Right lung (tissue), 5 donors: ENCODE results near the gene SCIN. TPM values are rescaled to one million over a fixed set of nuclear protein-coding genes. Genes with fewer than 3 reads are reported as not detected.

Experiments
- DNase-seq, 2 donors: peaks; one replicate each; pipeline ENCODE4 v3.0.0-alpha.2; 2013
- polyA plus RNA-seq, 5 donors: library from polyadenylated mRNA; unstranded; fragments of 120-200 nt; gene quantifications; one replicate each; pipeline versions ENCODE4 v1.2.1 to v1.2.3, GENCODE V29; 2013; ENCODE audit warnings: inconsistent platforms in 1 of 5, low replicate concordance in 1 of 5; ENCODE audit not compliant: insufficient read length in 5 of 5, insufficient read depth in 1 of 5

Gene SCIN
- polyA plus RNA-seq, 5 donors = 3.3 to 7.1 (median 6.4) TPM

DNA sequence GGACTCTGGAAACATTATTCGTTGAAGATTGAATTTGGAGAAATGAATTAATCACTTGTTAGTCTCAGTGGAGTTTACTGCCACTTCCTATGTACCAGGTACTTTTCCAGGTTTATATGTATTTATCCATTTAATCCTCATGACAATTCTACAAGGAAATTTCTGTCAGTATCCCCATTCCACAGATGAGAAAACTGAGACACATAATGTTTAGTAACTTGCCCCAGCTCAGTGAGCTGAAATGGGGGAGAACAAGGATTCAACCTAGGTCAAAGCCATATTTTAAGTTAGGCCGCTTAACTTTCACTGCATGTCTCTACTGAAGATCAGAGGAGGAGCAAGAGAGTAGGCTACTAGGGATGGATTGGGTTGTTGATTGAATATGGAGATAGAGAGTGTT lies 4.6 kb upstream of the SCIN start:
- DNase-seq = no peak

DNA sequence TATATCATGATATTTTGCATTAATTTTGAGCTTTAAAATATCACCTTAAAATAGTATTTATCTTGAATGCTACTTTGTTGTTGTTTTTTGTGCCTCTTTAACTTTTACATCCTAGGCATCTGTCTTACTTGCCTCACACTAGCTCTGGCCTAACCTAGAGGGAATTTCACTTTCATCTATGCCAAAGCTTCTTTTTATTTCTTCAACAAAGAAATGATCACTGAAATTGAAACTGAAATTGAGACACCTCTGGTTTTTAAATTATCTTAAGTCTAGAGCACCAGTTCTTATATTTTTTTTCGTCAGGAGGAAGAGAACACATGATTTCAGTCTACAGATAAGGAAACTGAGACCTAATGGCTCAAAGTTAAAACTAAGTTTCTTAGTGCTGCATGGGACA lies 3.5 kb upstream of the SCIN start:
- no peak for DNase-seq

DNA sequence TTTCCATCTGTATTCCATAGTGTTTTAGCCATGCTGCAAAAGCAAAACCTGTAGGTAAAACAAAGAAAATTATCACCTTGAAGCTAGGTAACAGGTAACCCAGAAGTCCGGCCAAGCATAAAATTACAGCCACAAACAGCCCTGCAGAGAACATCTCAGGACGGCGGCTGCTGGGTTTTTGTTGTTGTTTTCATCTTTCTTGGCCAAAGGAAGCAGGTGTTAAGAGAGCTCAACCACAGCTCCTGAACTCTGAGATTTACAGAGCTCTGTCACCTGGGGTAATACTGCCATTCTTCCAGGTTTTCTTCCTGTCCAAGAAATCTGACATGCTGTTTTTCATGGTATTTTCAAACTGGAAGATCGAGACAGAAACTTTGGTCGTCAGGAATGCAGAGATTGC lies 847 bp upstream of the SCIN start:
- no peak for DNase-seq

DNA sequence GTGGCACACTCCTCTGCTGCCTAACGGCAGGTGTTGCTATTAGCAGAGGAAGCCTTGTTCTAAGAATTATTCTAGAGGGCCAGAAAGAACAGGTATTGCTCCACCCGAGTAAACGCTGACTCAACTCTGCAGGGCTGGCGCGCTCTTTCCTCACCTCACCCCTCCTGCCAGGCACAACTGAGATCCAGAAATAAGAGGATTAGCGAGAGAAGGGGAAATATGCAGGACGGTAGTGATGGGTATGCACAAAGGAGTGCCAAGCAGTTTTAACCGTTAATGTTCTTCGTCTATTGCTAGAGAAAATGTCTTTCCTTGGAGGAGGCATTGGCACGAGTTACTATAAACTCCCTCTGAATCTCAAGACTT lies 369 bp upstream of the SCIN start:
- DNase-seq = peak; percentile 10 to 25

DNA sequence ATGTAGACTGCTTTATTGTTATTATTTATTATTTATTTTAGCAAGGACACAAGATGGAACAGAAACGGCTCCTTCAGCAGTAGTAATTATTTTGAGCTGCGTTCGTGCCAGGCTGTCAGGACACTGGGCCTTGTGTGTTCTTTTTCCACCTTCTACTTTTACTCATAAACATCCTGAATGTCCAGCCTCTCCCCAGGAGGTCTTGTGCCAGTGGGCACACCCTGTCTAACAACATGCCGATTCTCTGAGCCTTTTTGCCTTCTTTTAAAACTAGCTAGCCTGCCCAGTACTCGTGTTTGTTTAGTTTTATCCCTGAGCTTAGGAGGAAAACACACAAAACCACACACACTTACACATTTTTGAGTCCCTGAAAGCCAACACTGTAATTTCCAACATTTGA lies 1.2 kb downstream of the SCIN start:
- DNase-seq = no peak

DNA sequence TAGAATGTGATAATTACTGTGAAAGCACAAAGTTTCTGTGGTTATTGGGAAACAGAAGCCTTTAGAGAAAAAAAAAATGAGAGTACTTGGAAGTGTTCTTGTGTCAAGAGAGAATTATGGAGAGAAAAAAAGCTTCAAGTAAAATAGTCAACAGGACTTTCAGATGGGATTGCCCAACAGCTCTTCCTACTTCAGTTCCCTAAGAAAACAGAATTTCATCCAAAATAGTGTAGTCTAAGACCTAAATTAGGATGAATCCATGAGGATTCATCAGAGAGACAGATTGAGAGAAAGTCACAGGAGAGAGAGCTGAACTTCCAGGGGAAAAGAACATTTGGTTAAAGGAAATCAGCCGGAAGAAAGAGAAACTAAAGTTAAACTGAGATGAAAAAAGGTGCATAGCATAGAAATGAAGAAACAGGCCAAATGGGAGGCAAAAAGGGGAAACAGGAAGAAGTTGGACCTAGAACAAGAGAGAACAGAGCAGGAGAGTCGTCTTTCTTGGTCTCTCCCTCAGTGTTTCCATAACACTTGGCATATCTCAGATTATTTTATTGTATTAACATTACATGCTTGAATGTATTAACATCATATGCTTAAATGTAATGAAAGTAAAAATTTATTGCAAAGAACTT lies 2.5 kb downstream of the SCIN start:
- DNase-seq = no peak

DNA sequence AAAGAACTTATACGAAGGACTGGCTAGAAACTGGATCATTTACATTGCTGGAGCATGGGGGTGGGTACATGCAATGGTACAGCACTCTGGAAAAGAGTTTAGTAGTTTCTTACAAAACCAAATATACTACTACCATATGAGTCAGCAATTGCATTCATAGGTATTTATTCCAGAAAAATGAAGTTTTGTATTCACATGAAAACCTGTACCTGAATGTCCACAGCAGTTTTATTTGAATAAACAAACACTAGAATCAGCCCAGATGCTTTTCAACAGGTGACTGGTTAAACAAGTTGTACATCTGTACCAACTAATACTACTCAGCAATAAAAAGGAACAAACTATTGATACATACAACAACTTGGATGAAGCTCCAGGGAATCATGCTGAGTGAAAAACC lies 3.4 kb downstream of the SCIN start:
- no peak for DNase-seq

DNA sequence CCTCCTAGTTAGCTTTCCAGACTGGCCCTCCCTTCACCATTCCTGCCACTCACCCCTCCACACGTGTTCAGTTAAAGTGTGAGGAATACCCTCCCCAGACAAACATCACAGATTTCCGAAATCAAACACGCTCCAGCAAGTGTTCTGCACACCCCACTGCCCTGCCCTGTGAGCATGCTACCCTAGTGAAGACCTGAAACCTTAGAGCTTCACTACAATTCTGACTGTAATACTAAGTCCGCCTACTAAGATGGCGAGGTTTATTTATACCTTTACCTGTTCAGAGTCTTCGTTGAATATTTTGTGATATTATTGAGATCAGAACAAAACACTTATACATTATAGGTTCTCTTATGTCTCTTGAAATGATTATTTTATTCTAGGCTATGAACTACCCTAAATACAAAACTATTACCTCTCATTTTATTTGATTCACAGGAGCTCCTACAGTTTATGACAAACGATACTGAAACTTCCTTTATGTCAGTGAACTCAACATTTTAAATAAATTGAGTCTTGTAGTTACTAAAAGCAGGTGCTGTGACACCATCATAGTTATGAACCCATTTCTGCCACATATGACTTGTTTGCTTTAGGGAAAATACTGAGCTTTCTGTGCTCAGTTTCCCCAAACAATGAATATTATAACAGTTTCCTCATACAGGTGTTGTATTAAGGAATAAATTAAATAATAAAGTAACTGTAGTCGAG lies 8.6 kb downstream of the SCIN start:
- no peak for DNase-seq

DNA sequence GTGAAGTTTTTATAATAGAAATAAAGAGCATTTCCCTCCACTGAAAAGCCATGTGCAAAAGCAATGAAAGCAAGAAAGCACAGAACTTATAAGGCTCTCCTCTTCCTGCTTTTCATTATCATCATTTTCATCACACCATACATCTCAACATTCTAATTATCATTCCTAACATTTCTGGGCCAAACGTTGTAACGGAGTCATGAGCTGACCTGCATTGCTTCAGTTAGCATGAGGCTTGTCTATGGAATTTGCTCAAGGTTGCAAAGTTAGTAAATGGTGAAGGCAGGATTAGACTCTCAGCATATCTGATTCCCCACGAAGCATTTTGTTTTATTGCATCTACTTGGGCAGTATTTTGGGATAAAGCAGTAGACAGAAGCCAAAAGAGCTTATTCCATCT lies 11.4 kb downstream of the SCIN start:
- DNase-seq = no peak

DNA sequence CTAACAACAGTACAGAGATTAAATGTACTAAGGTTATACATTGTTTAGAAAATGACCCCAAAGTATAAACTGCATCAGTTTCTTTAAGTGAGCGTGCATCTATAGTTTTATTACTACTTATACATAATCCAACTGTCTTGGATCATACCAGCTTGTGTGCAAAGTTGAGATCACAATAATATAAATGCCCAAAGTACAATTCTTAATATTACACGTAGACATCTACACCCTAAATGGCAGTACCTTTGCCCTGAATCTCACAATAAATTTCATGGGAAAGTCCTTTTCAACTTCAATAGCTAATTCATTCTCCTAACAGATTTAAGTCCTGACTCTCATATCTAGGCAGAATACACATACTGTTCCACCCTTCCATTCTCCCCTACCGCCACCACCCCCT lies 11.8 kb downstream of the SCIN start:
- DNase-seq = no peak

DNA sequence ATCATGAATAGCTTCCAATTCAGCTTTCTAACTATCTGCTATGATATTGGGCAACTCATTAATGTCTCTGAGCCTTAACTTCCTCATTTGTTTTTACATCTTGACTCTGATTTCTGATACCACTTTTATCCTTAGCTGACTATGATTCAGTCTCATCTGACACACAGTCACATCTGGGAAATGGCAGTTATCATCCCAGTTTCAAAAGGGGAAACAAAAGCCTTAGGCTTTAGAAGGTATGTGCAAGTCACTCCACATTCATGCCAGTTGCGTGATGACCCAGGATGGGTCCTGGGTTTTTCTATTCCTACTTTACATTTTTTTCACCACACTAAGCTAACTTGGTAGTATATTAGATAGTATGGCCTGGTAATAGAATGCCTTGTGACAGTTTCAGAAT lies 12.7 kb downstream of the SCIN start:
- no peak for DNase-seq

DNA sequence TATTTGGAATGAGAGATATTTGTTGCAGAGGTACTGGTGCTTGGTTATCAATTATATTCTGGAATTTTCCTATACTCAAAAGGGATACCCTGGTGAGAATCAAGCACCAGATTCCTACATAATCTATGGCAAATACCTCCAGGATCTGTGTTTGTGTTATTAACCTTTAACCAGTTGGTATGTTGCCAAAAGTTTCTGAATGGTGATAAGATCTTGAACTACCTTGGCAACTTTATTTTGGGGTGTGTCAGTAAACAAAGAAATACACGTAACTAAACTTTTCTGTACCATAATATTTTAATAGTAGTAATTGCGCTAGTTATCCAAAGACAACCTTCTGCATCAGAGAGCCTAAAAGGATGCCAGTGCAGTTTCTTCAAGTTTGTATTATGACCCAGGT lies 13.4 kb downstream of the SCIN start:
- no peak for DNase-seq

DNA sequence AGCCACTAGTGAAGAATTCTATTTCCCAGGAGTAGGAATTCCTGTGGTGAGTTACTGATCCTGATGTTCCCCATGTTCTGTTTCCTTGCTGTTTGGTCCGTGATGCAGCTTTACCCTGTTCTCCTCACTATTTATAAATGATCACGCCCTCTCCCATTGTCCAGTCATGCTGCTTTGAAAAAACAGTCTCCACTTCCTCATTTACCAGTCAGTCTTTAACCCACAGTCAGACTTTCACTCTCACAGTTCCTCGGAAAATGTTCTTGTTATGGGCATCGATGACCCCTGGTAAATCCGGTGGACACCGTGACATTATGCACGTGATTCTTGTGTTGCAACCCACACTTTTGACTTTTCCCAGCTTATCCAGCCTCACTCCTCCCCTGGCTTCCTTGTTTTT lies 14.4 kb downstream of the SCIN start:
- DNase-seq = no peak

DNA sequence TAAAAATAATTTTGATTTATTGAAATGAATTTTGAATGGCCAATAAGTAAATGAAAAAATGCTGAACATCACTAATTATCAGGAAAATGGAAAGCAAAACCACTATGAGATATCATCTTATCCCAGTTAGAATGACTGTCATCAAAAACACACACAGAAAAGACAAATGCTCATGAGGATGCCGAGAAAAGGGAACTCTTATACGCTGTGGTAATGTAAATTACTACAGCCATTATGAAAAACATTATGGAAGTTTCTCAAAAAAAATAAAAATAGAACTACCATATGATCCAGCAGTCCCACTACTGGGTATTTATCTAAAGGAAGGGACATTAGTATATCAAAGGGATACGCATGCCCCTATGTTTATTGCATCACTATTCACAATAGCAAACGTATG lies 15.8 kb downstream of the SCIN start:
- no peak for DNase-seq

DNA sequence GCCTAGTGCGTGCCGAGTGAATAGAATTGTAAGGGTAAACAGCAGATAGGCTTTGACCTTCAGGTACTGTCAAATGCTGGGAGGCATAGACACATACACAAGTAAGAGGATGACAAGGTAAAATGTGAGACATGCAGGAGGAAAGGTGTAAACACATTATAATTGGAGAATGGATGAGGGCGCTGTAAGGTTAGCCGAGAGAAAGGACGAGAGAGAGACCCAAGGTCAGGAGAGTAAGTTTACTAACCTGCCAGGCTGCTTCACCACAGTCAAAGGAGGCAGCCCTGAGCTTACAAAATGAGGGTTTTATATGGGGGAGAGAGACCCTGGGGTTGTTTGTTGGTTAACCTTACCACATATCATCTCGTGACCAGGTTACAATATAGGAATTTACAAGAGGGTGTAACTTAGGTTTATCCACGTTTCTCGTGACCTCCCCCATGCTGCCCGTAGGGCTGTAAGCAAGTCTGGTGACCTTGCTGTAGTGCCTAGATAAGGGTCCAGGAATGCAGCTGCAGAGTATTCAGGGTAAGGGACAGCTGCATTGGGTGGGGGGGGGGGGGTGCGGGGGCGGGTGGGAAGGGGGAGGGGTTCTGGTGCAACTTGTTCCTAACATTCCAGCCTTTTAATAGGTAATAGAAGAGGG lies 17.9 kb downstream of the SCIN start:
- no peak for DNase-seq

DNA sequence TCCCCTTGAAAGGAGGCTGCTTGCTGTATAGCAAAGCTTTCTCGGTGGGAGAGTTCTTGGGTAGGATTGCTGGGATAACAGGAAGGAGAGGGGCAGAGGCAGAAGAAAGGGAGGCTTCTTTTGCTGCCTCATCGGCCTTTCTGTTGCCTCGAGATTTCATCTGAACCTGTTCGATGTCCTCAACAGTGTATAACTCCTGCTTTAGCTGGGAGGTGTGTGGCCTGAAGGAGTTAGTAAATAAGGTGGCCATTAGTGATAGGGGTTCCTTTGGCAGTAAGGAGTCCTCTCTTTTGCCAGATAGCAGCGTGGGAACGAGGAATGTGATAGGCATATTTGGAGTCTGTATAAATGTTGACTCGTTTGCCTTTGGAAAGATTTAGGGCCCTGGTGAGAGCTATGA lies 20.0 kb downstream of the SCIN start:
- no peak for DNase-seq

DNA sequence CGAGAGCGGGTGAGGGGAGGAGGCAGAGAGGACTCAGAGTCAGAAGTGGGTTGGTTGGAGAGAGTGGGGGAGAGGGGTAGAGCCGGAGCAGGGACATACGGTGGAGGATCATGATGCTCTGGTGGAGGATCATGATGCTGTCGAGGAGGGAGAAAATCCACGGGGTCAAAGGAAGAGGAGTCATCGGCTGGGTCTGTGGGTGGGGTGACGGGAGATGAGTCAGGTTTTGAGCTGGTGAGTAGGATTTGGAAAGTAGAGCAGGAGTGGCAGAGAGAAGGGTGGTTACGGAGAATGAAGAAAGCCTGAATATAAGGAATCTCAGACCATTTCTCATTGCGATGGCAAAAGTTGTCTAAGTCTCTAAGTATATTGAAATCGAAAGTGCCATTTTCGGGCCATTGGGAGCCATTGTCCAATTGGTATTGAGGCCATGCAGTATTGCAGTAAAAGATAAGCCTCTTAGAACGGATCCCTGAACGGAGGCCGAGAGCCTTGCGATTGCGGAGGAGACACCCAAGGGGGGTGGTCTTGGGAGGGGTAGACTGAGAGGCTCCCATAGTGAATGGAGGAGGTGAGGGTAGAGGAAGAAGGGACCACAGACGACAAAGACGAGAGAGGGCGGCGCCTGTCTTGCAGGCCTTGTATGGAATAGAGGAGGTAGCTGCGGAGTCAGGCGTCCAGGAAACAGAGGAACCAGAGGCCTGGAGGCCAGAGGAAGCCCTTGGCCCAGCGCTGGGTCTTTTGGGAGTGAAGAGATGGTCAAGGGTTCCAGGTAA lies 23.8 kb downstream of the SCIN start:
- DNase-seq = no peak

DNA sequence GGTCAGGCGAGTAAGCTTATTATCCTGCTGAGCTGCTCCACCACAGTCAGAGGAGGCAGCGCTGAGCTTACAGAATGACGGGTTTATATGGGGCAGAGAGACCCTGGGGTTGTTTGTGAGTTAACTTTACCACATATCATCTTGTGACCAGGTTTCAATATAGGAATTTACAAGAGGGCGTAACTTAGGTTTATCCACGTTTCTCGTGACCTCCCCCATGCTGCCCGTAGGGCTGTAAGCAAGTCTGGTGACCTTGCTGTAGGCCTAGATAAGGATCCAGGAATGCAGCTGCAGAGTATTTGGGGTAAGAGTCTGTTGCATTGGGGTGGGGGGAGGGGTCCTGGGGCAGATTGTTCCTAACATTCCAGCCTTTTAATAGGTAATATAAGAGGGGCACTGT lies 24.6 kb downstream of the SCIN start:
- no peak for DNase-seq

DNA sequence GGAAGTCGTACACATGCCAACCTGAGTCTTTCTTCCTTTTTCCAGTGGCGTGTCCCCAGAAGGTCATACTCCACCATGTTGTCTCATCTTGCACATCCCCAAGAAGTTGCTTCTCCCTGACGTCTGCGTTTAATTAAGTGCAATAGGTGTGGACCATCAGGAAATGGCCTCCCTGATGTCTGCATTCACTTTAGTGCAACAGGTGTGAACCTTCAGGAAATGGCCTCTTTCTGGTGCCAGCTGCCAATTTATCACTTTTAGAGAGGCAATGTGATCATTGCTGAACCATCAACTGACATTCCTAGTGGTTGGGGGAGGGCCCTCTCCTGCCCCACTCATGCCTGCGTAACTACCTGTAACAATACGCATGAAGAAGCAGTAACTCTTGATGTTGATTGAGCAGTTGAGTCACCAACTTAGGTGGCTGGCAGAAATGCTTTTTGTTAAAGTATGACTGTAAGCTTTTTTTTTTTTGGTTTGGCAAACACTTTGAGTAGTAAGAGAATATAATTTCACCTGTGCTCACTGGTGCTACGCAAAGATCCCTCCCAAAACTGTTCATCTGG lies 25.8 kb downstream of the SCIN start:
- no peak for DNase-seq

DNA sequence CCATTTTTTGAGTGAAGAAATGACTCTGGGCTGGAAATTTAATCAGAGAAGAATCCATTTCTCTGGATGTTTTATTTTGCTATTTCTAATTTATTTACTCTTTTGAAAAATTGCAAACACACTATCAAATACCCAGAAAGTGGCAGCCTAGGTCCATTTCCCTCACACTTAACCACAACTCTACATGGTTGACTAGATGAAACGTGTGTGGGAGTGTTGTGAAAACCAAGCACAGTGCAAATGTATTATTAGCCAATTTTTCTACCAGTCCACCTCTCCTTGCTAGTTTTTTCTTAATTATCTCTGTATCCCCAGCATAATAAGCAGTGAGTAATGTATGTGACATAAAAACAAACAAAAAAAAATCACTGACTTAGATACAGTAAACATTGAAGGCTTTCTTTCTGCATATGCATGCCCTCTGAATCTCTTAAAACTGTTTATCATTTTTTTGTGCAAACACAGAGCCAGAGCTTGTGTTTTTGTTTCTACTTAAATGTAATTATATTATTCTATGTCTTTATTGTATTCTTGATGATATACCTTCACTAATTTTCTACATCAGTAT lies 30.9 kb downstream of the SCIN start:
- DNase-seq = no peak

DNA sequence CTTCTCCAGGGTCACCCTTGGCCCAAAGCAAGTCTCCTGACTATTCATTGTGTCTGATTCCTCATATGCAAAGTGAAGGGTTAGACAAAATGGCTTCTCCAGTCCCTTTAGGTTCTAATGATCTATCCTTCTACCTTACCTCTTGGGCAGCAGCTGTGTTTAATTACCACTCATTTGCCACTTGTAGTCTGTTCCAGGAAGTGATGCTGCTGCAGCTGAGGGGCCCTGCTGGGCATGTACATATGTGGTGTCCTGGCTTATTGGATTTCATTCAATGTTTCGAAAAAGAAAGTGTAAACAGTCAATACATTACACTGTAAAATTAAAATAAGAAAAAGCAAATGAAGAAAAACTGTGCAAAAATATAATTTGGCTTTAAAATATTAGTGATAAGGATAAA lies 36.6 kb downstream of the SCIN start:
- no peak for DNase-seq

DNA sequence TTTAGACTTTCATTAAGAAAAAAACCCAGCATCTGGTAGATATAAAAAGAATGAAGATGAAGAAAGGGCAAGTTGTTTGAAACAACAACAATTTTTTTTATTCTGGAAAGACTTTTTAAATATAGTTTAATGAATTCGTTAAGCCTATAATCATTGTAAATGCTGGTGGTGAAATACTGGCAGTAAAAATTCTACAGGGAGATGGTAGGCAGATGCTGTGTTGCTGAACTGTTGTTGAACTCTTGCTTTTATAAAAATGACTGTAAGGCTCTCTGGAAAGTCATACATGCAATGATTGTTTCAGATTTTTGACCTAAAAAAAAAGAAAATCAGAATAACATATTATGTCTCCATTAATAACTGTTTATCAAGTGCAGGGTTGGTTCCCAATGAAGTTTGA lies 39.0 kb downstream of the SCIN start:
- DNase-seq = no peak
